Subcutaneous abdominal adipose tissue (tissue), 5 donors: ENCODE results near the gene ITGA2.
A peak's percentile ranks its signal among the peaks of the same experiment; 100 is the strongest.

Experiments
- H3K27ac ChIP-seq: one replicate; pipeline ENCODE4 v1.7.0; 2013; ENCODE audit warnings: low read depth, mild to moderate bottlenecking, inconsistent platforms, low read length, moderate library complexity
- H3K27me3 ChIP-seq, 5 donors: one replicate each; pipeline ENCODE4 v1.7.0; 2013; ENCODE audit warnings: low read length in 5 of 5, inconsistent platforms in 1 of 5; ENCODE audit not compliant: control insufficient read depth in 5 of 5, insufficient read depth in 4 of 5
- H3K36me3 ChIP-seq, 5 donors: one replicate each; pipeline ENCODE4 v1.7.0; 2013; ENCODE audit warnings: low read length in 5 of 5; ENCODE audit not compliant: control insufficient read depth in 5 of 5, insufficient read depth in 5 of 5
- H3K4me1 ChIP-seq, 5 donors: one replicate each; pipeline ENCODE4 v1.7.0; 2013; ENCODE audit warnings: low read length in 5 of 5, mild to moderate bottlenecking in 3 of 5, moderate library complexity in 1 of 5; ENCODE audit not compliant: control insufficient read depth in 5 of 5, insufficient read depth in 5 of 5
- H3K4me3 ChIP-seq, 5 donors: one replicate each; pipeline ENCODE4 v1.7.0; 2013; ENCODE audit warnings: low read length in 5 of 5, low read depth in 1 of 5
- H3K9ac ChIP-seq, 5 donors: one replicate each; pipeline ENCODE4 v1.7.0; 2013; ENCODE audit warnings: low read length in 5 of 5, mild to moderate bottlenecking in 4 of 5, moderate library complexity in 3 of 5
- H3K9me3 ChIP-seq, 5 donors: one replicate each; pipeline ENCODE4 v1.7.0; 2013; ENCODE audit warnings: low read length in 5 of 5; ENCODE audit not compliant: control insufficient read depth in 5 of 5
- donor health status: healthy.
- donor health status: healthy.
- donor health status: healthy.
- donor health status: healthy.
- donor health status: healthy.

ITGA2 gene

GRCh38 chr5:53089481-53089991 is 100.4 kb downstream of the ITGA2 start:
- Histone ChIP-seq H3K4me1 (no peaks in the 10 kb centered on the region), H3K4me3 (no peak overlapping the region), H3K27ac (no peak overlapping the region), H3K9me3 (no peaks in the 10 kb centered on the region), H3K27me3 (no peaks in the 10 kb centered on the region), H3K9ac (no peak overlapping the region), H3K36me3 (no peaks in the 10 kb centered on the region)

DNA sequence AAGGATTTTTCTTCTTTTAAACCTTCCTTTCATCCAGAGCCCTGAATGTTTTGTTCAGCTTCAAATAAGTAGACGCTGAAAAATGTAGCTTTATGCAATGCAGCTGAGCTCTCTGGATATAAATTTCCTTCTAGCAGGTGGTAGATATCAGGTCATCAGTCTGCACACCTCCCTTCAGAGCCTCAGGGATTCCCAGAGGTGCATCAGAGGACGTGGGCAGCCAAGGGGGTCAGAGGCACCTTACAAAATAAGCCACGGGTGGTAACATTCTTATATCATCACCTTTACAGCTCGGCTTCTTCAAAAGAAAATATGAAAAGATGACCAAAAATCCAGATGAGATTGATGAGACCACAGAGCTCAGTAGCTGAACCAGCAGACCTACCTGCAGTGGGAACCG is 101.1 kb downstream of the ITGA2 start:
- Histone ChIP-seq H3K27ac (no peak overlapping the region), H3K27me3 (no peaks in the 10 kb centered on the region), H3K4me3 (no peak overlapping the region), H3K36me3 (peaks cover 0 to 4% (median 1%) of the 10 kb centered on the region in 5 donors), H3K4me1 (no peaks in the 10 kb centered on the region), H3K9ac (no peak overlapping the region), H3K9me3 (no peaks in the 10 kb centered on the region)

- no peak overlapping the region for H3K4me3 ChIP-seq
- peaks cover 0 to 5% (median 2%) of the 10 kb centered on the region in 5 donors for H3K36me3 ChIP-seq
- no peaks in the 10 kb centered on the region for H3K27me3 ChIP-seq
- H3K9ac ChIP-seq = no peak overlapping the region
- no peaks in the 10 kb centered on the region for H3K9me3 ChIP-seq
- H3K27ac ChIP-seq = no peak overlapping the region
- H3K4me1 ChIP-seq = no peaks in the 10 kb centered on the region
Measured at GRCh38 chr5:53091289-53091688, 102.1 kb downstream of the ITGA2 start.

GRCh38 chr5:53092242-53092641 is 103.1 kb downstream of the ITGA2 start:
- Histone ChIP-seq H3K9me3 (no peaks in the 10 kb centered on the region), H3K4me3 (no peak overlapping the region), H3K27ac (no peak overlapping the region), H3K27me3 (no peaks in the 10 kb centered on the region), H3K4me1 (no peaks in the 10 kb centered on the region), H3K36me3 (peaks cover 0 to 10% (median 7%) of the 10 kb centered on the region in 5 donors), H3K9ac (no peak overlapping the region)

- Histone ChIP-seq H3K4me3 (no peak overlapping the region), H3K9ac (no peak overlapping the region), H3K9me3 (no peaks in the 10 kb centered on the region), H3K4me1 (no peaks in the 10 kb centered on the region), H3K36me3 (peaks cover 22 to 35% (median 30%) of the 10 kb centered on the region in 5 donors), H3K27me3 (no peaks in the 10 kb centered on the region), H3K27ac (no peak overlapping the region)
Measured at GRCh38 chr5:53095217-53095616, 106.1 kb downstream of the ITGA2 start.

GRCh38 chr5:53095931-53096525 is 106.9 kb downstream of the ITGA2 start:
- no peaks in the 10 kb centered on the region for H3K9me3 ChIP-seq
- H3K27me3 ChIP-seq = no peaks in the 10 kb centered on the region
- H3K4me1 ChIP-seq = no peaks in the 10 kb centered on the region
- H3K9ac ChIP-seq = no peak overlapping the region
- H3K36me3 ChIP-seq = peaks cover 30 to 42% (median 33%) of the 10 kb centered on the region in 5 donors
- H3K27ac ChIP-seq = no peak overlapping the region
- no peak overlapping the region for H3K4me3 ChIP-seq

- Histone ChIP-seq H3K27ac (no peak overlapping the region), H3K4me3 (no peak overlapping the region), H3K9me3 (no peaks in the 10 kb centered on the region), H3K9ac (no peak overlapping the region), H3K27me3 (no peaks in the 10 kb centered on the region), H3K36me3 (peaks cover 46 to 71% (median 47%) of the 10 kb centered on the region in 5 donors), H3K4me1 (no peaks in the 10 kb centered on the region)
Measured at GRCh38 chr5:53099546-53099945, 110.4 kb downstream of the ITGA2 start.

- no peak overlapping the region for H3K27ac ChIP-seq
- H3K9me3 ChIP-seq = no peaks in the 10 kb centered on the region
- H3K9ac ChIP-seq = no peak overlapping the region
- H3K27me3 ChIP-seq = no peaks in the 10 kb centered on the region
- H3K36me3 ChIP-seq = peaks cover 43 to 71% (median 47%) of the 10 kb centered on the region in 5 donors
- no peak overlapping the region for H3K4me3 ChIP-seq
- H3K4me1 ChIP-seq = no peaks in the 10 kb centered on the region
Measured at GRCh38 chr5:53100606-53101005, 111.5 kb downstream of the ITGA2 start.

DNA sequence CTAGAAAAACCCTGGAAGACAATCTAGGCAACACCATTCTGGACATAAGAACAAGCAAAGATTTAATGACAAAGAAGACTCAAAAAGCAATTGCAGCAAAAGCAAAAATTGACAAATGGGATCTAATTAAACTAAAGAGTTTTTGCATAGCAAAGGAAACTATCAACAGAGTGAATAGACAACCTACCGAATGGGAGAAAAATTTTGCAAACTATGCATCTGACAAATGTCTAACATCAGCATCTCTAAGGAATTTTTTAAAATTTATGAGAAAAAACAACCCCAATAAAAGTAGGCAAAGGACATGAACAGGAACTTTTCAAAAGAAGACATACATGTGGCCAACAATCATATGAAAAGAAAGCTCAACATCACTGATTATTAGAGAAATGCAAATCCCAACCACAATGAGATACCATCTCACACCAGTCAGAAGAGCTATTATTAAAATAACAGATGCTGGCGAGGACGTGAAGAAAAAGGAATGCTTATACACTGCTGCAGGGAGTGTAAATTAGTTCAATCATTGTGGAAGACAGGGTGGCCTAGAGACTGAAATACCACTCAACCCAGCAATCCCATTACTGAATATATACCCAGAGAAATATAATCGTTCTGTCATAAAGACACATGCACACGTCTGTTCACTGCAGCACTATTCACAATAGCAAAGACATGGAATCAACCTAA is 116.6 kb downstream of the ITGA2 start:
- H3K27me3 ChIP-seq = no peaks in the 10 kb centered on the region
- no peak overlapping the region for H3K4me3 ChIP-seq
- no peak overlapping the region for H3K9ac ChIP-seq
- peaks cover 20 to 38% (median 22%) of the 10 kb centered on the region in 5 donors for H3K36me3 ChIP-seq
- no peak overlapping the region for H3K27ac ChIP-seq
- H3K9me3 ChIP-seq = no peaks in the 10 kb centered on the region
- H3K4me1 ChIP-seq = peaks cover 0 to 22% (median 18%) of the 10 kb centered on the region in 5 donors

DNA sequence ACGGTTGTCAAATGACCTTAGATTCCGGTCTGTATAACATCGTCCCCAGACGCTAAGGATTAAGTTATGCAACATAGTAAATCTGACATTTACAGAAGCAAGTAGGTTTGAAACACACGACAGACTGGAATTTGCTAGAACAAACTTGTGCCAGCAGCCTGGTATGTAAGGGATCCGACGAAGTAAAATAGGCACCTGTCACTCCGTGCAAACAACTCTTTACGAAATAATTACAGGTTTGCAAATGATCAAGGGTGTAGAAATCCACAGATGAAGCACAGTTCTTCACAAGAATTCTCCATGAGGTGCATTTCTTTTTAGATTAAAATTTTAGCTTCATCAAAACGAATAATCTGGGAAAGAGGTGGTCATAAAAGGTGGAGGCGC is 119.9 kb downstream of the ITGA2 start:
- Histone ChIP-seq H3K27me3 (no peaks in the 10 kb centered on the region), H3K4me3 (peak overlapping the region; percentile 78 to 90 (median 89)), H3K9me3 (peaks cover 0 to 2% (median 0%) of the 10 kb centered on the region in 5 donors), H3K36me3 (peaks cover 3 to 10% (median 8%) of the 10 kb centered on the region in 5 donors), H3K4me1 (peaks cover 0 to 25% (median 18%) of the 10 kb centered on the region in 5 donors), H3K27ac (peak overlapping the region; percentile 61), H3K9ac (peak overlapping the region; percentile 78 to 91 (median 82))
